NK-92 (cell line): Measurements from ENCODE around the gene SLCO3A1.

Experiments
- DNase-seq: peaks from one replicate; lab custom pipeline; 2025; ENCODE audit not compliant: unreplicated experiment; lab: John Stamatoyannopoulos, UW

SLCO3A1 gene

DNA sequence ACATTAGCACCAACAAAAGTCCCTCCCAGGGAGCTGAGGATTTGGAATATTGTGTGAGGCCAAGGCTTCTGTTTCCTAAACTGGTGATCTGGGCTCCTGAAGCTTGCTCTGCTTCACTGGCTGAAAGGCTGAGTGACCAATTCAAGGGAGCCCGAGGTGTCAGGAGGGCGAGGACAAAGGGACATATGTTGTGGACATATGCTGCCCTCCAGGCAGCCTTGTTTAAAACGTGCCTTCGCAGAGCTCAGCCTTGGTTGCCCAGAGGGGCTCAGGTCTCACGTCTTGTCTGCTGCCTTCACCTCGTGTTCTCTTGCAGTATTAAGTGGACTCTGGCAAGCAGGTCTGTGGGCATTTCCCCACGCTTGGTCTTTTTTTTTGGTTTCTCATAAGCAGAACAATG is 7.0 kb downstream of the SLCO3A1 start:
- DNase-seq: no peak

DNA sequence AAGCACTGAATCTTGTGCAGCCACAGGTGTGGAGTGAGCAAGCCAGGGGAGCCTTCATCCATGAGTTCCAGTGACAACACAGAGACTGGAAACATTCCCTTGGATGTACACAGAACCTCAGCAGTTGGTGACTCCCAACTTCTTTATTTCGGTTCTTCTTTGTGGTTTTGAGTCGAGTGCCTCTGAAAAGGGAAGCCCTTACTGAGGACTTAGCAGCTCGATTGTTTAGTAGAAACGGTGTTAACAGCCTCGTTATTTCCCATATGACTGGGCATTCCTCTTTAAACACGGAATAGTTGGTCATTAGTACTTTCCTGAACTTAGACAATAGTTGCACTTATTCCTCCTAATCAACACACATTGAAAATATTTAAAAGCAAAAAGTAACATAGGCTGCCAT is 7.7 kb downstream of the SLCO3A1 start:
- DNase-seq: no peak

DNA sequence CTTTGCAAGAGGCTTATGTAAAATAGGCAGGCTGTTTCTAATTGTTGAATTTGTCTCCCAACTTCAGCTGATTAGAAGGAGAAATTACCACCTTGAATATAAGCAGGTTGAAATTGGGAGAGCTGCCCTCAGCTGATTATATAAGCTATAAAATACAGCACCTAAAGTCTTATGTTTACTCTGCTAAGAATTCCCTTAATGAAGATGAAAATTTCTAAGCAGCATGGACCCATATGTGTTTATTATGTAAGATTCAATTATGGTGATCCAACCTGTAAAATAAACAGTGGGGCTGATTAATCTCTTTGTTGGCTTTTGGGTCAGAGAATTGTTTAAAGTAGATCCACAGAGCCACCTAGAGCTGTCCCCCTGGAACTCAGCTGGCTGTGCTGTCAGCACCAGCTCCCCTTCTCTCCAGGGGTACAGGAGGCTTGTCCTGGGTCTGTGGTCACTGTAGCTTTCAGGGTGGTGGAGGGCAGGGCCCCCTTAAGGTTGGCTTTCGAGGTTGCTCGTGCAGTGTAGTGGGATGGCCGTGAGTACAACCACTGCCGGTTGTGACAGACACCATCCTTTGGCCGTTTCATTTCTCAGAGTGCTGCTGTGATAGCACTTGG is 9.5 kb downstream of the SLCO3A1 start:
- no peak for DNase-seq

GRCh38 chr15:91863621-91864255 is 10.2 kb downstream of the SLCO3A1 start:
- DNase-seq: no peak

DNA sequence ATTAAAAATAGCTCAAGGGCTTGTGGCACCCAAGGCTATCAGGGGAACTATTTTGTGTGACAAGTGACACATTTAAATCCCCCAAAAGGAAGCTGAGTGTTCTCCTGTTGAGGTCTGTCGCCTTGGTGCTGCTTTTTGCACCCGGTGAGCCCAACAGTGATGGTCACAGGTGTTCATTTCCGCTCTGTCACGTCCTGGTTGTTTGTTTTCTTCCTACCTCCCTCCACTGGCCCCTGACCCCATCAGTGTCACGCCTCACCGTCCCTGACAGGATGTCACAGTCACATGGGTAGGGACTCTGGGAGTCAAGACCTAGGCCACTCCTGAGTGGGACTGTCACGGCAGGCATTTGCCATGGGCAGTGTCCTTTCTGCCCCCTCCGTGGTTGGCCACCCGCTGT is 11.2 kb downstream of the SLCO3A1 start:
- no peak for DNase-seq

- no peak for DNase-seq
These were observed 12.0 kb downstream of the SLCO3A1 start for GRCh38 chr15:91865486-91865885.

- no peak for DNase-seq
These were observed 12.4 kb downstream of the SLCO3A1 start for GRCh38 chr15:91865950-91866349.

GRCh38 chr15:91866371-91866905 is 12.9 kb downstream of the SLCO3A1 start:
- no peak for DNase-seq

GRCh38 chr15:91866971-91867372 is 13.5 kb downstream of the SLCO3A1 start:
- DNase-seq: no peak

GRCh38 chr15:91867581-91868026 is 14.1 kb downstream of the SLCO3A1 start:
- no peak for DNase-seq

GRCh38 chr15:91870876-91871537 is 17.5 kb downstream of the SLCO3A1 start:
- DNase-seq: no peak

DNA sequence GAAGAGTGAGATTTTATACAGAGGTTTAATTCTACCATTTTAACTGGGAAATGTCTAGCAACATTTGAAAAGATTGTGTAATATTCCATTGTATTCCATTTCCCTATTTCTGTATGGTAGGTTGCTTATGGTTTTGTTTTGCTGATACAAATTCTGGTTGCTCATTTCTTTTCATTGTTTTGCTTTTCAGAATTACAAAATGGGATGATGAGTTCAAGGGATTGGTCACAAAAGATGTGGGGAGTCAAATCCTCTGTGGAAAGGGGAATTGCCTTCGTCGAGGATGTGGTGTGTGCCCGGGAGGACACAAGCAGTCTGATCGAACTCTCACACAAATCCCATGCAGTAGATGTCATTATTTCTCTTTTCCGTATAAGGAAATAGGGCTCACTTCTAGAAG is 18.3 kb downstream of the SLCO3A1 start:
- no peak for DNase-seq

- no peak for DNase-seq
These were observed 19.0 kb downstream of the SLCO3A1 start for GRCh38 chr15:91872356-91873137.

GRCh38 chr15:91873138-91873536 is 19.6 kb downstream of the SLCO3A1 start:
- no peak for DNase-seq

DNA sequence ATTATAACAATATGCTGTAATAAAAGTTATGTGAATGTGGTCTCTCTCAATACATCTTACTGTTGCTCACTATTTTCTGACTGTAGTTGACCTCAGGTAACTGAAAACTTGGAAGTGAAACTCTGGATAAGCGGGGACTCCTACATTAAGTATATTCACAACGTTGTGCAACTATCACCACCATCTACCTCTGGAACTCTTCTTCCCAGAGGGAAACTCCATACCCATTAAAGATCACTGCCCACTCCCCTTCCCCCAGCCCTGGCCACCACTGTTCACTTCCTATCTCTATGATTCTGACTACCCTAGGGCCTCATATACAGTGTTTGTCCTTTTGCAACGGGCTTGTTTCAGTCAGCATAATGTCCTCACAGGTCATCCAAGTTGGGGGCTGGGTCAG is 20.7 kb downstream of the SLCO3A1 start:
- no peak for DNase-seq

- no peak for DNase-seq
These were observed 21.6 kb downstream of the SLCO3A1 start for GRCh38 chr15:91874992-91875660.

GRCh38 chr15:91876187-91876586 is 22.7 kb downstream of the SLCO3A1 start:
- DNase-seq: no peak

- no peak for DNase-seq
These were observed 24.9 kb downstream of the SLCO3A1 start for GRCh38 chr15:91878319-91878870.

DNA sequence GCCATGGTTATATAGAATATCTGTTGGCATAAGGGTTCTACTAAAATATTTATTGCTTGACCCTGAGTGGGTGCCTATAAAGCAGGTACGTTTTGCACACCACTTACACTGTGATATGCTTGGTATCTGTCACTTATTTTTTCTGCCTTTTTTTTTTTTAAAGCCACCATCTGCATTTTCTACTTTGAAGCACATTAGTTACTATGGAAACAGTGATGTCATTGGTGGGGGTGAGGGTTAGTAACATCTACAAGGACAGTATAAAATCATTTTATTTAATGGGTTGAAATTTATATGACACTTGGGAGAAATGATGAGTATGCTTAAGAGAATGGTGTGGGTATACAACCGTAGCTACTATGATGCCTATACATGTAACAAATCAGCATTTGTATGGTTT is 25.6 kb downstream of the SLCO3A1 start:
- DNase-seq: no peak

DNA sequence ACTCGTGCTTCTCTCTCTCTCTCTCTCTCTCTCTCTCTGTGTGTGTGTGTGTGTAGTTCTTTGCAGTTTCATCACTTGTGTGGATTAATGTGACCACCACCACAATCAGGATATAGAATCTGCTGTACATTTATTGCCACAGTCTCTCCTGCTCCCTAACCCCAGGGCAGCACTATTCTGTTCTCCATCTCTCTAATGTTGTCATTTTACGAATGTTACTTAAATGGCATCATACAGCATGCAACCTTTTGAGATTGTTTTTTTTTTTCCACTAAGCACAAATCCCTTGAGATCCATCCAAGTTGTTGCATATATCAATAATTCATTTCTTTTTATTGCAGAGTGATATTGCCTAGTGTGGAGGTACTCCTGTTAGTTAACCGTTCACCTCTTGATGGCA is 26.9 kb downstream of the SLCO3A1 start:
- DNase-seq: no peak
